ENCODE measurements around the gene PPP4R3B. TPM values are rescaled to one million over a fixed set of nuclear protein-coding genes. Genes with fewer than 3 reads are reported as not detected.
"Not testable (repeated sequence)": the region's sequence is repeated elsewhere in the genome, so short reads cannot be mapped to it uniquely, and the experiment has no call there.

PPP4R3B gene
- total RNA-seq, 1 donor from 2014 or later = 39.3 TPM

DNA sequence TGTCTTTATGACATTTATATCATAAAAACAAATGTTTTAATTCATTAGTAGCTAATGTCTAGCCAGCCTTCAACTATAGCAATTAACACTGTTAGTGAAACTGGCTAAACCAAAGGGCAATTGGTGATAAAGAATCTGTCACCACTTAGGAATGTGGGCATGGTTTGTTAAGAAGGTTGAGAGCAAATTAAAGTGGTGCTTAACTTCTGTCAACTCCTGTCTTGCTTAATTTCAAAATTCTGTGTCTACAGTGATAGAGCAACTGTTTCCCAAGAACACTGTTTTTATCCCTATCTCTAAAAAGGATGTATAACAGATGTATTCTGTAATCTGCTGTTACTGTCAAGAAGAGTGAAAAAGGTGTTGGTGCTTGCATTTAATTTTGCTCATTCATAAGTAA, 61.4 kb downstream of the PPP4R3B start:
- H3K27ac Mint-ChIP-seq (ENCODE audit: unreplicated experiment) = no peak overlapping the region
- no peaks in the 10 kb centered on the region for H3K9me3 Mint-ChIP-seq (ENCODE audit: low read depth)
- TF ChIP-seq, protein P1, sequence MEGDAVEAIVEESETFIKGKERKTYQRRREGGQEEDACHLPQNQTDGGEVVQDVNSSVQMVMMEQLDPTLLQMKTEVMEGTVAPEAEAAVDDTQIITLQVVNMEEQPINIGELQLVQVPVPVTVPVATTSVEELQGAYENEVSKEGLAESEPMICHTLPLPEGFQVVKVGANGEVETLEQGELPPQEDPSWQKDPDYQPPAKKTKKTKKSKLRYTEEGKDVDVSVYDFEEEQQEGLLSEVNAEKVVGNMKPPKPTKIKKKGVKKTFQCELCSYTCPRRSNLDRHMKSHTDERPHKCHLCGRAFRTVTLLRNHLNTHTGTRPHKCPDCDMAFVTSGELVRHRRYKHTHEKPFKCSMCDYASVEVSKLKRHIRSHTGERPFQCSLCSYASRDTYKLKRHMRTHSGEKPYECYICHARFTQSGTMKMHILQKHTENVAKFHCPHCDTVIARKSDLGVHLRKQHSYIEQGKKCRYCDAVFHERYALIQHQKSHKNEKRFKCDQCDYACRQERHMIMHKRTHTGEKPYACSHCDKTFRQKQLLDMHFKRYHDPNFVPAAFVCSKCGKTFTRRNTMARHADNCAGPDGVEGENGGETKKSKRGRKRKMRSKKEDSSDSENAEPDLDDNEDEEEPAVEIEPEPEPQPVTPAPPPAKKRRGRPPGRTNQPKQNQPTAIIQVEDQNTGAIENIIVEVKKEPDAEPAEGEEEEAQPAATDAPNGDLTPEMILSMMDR (IDR thresholded peaks at IDR 0.05) = no peak
- peaks cover 7% of the 10 kb centered on the region for H3K4me1 Mint-ChIP-seq (ENCODE audit: low read depth)
- H3K27me3 Mint-ChIP-seq (ENCODE audit: low read depth) = no peaks in the 10 kb centered on the region
- H3K36me3 Mint-ChIP-seq (ENCODE audit: low read depth) = peaks cover 29% of the 10 kb centered on the region
- no peak for DNase-seq (ENCODE audit: low spot score)
- no peak overlapping the region for H3K4me3 Mint-ChIP-seq (ENCODE audit: unreplicated experiment)

DNA sequence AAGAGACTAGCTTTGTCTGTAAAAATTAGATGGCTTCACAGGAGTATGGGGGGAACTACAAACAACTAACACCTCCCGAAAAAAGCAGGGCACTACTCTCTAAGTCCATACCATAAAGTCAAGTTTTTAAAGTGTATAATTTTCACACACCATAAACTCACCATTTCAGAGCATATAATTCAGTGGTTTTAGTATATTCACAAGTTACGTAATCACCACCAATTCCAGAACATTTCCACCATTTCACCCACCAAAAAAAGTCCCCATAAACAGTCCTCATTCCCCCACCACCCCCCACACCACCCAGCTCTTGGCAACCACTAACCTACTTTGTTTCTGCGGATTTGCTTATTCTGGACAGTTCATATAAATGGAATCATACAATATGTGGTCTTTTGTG, 64.1 kb downstream of the PPP4R3B start:
- TF ChIP-seq, protein P1 (IDR thresholded peaks at IDR 0.05) = no peak
- H3K4me3 Mint-ChIP-seq (ENCODE audit: unreplicated experiment) = no peak overlapping the region
- H3K9me3 Mint-ChIP-seq (ENCODE audit: low read depth) = no peaks in the 10 kb centered on the region
- peaks cover 17% of the 10 kb centered on the region for H3K36me3 Mint-ChIP-seq (ENCODE audit: low read depth)
- peaks cover 7% of the 10 kb centered on the region for H3K4me1 Mint-ChIP-seq (ENCODE audit: low read depth)
- DNase-seq (ENCODE audit: low spot score) = no peak
- peak overlapping the region; percentile 8 for H3K27ac Mint-ChIP-seq (ENCODE audit: unreplicated experiment)
- H3K27me3 Mint-ChIP-seq (ENCODE audit: low read depth) = no peaks in the 10 kb centered on the region

DNA sequence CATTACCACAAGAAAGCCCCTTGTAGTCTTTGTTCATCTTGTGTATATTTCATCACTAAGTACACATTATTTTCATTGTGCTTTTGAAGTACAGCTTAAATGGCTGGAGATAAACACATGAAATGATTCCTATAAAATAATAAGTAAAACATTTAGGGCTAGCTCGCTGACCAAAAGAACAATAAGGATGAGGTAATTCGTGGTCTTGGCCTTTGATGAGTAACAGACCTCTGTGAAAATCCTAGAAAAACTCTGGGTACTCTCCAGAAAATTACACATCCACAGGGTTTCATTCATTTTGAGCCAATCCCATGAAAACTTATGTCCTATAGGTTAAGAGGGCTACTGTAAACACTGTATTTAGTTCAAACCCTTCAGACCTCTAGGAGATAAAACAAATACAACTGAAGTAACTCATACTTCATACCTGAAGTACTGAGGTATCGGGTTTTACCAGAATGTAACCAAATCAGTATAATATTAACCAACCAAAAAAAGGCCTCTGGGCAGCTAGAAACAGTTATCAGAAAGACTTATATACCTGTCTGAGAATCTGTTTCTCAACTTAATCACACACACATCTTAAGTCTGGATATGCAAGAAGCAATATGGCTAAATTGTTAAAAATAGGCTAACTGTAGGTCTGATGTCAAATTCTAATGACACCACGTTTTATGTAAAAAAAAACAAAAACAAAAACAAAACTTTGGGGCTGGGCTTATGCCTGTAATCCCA, 66.9 kb downstream of the PPP4R3B start:
- H3K4me1 Mint-ChIP-seq (ENCODE audit: low read depth) = no peaks in the 10 kb centered on the region
- H3K27ac Mint-ChIP-seq (ENCODE audit: unreplicated experiment) = no peak overlapping the region
- no peak for DNase-seq (ENCODE audit: low spot score)
- H3K4me3 Mint-ChIP-seq (ENCODE audit: unreplicated experiment) = no peak overlapping the region
- TF ChIP-seq, protein P1 (IDR thresholded peaks at IDR 0.05) = no peak
- no peaks in the 10 kb centered on the region for H3K9me3 Mint-ChIP-seq (ENCODE audit: low read depth)
- no peaks in the 10 kb centered on the region for H3K27me3 Mint-ChIP-seq (ENCODE audit: low read depth)
- peaks cover 14% of the 10 kb centered on the region for H3K36me3 Mint-ChIP-seq (ENCODE audit: low read depth)

DNA sequence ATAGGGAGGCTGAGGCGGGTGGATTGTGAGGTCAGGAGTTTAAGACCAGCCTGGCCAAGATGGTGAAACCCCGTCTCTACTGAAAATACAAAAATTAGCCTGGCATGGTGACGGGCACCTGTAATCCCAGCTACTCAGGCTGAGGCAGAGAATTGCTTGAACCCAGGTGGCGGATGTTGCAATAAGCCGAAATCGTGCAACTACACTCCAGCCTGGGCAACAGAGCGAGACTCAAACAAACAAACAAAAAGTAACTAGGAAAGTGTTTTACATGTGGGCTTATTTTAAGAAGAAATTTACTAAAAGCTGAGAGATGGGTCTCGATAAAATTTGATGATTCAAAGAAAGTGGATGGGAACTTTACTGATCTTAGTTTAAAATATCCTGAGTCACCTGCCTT, 69.7 kb downstream of the PPP4R3B start:
- not testable (repeated sequence) for H3K4me1 Mint-ChIP-seq (ENCODE audit: low read depth); DNase-seq (ENCODE audit: low spot score); H3K27me3 Mint-ChIP-seq (ENCODE audit: low read depth); H3K27ac Mint-ChIP-seq (ENCODE audit: unreplicated experiment); H3K9me3 Mint-ChIP-seq (ENCODE audit: low read depth); H3K4me3 Mint-ChIP-seq (ENCODE audit: unreplicated experiment)
- H3K36me3 Mint-ChIP-seq (ENCODE audit: low read depth) = peaks cover 15% of the 10 kb centered on the region

DNA sequence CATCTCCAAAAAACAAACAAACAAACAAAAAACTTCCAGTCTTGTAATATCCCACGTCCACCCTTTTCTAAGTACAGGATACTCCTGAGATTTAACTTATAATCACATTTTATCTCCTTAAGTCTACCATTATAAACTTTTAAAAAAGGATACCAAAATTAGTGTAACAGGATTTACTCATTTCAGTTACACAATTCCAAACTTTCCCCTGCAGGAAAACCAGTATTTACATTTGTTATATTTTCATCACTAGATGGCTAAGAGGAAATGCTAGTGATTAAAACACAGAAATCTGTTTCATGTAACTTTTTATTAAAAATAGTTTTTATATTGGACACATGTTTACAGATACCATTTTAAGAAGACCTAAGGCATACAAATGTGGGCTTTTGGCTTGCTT, 70.4 kb downstream of the PPP4R3B start:
- Mint-ChIP-seq H3K4me3 (ENCODE audit: unreplicated experiment) (no peak overlapping the region), H3K9me3 (ENCODE audit: low read depth) (no peaks in the 10 kb centered on the region), H3K4me1 (ENCODE audit: low read depth) (no peaks in the 10 kb centered on the region), H3K36me3 (ENCODE audit: low read depth) (peaks cover 15% of the 10 kb centered on the region), H3K27ac (ENCODE audit: unreplicated experiment) (no peak overlapping the region), H3K27me3 (ENCODE audit: low read depth) (no peaks in the 10 kb centered on the region)
- TF ChIP-seq, protein P1 (IDR thresholded peaks at IDR 0.05) = no peak
- DNase-seq (ENCODE audit: low spot score) = no peak

DNA sequence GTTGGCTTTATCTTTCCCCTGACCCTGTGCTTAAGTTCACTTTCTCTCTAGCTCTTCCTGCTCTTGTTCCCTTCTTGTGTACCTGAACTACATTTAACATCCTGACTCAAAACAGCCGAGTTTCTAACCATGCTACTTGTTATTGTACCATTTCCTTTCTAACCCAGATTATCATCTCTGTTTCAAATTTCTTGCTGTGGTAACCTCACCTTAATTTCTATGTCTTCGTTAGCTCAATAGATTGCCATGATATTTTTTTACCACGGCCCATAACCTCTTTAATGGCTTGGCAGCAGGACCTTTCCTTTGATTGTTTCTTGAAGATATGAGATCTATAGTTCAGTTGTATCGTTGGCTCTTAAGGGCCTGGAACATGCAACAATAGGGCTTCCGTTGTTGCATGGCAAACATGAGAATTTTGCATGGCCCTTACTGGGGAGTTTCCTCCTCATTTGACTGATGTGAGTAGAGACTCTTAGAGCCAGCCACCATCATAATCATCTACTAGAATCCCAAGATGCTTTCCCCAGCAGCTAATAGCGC, 86.8 kb downstream of the PPP4R3B start:
- no peak for DNase-seq (ENCODE audit: low spot score)
- Mint-ChIP-seq H3K27ac (ENCODE audit: unreplicated experiment) (no peak overlapping the region), H3K27me3 (ENCODE audit: low read depth) (no peaks in the 10 kb centered on the region), H3K9me3 (ENCODE audit: low read depth) (no peaks in the 10 kb centered on the region), H3K4me3 (ENCODE audit: unreplicated experiment) (no peak overlapping the region), H3K36me3 (ENCODE audit: low read depth) (peaks cover 24% of the 10 kb centered on the region), H3K4me1 (ENCODE audit: low read depth) (no peaks in the 10 kb centered on the region)
- TF ChIP-seq, protein P1 (IDR thresholded peaks at IDR 0.05) = no peak
